ENCODE data around the gene GMPPA. TPM values are rescaled to one million over a fixed set of nuclear protein-coding genes. Genes with fewer than 3 reads are reported as not detected.

Gene GMPPA
- total RNA-seq, 1 experiment from 2014 or later, result 32.0 TPM

GRCh38 chr2:219489315-219489714, 9.4 kb upstream of the GMPPA start:
- Histone ChIP-seq H3K23me2 (ENCODE audit: insufficient read length, low read depth, low read length, poor library complexity, severe bottlenecking) (no peaks in the 10 kb centered on the region), H3K27me3 (ENCODE audit: insufficient read depth, low read length) (peaks cover 16% of the 10 kb centered on the region; the same call in 1 of the 2 replicates), H2AFZ (ENCODE audit: low read length) (no peak overlapping the region), H2BK20ac (ENCODE audit: low read depth, low read length, poor library complexity, severe bottlenecking) (no peak overlapping the region), H3K4ac (ENCODE audit: low read depth, low read length) (no peak overlapping the region), H3K79me2 (ENCODE audit: insufficient read depth, low read length) (no peaks in the 10 kb centered on the region), H3K56ac (ENCODE audit: insufficient read length, low read depth, low read length) (no peak overlapping the region), H2BK120ac (ENCODE audit: low read depth, low read length, poor library complexity, severe bottlenecking) (no peak overlapping the region), H3K18ac (ENCODE audit: insufficient read length, low read depth, low read length) (no peak overlapping the region), H2AK5ac (ENCODE audit: insufficient read length, low read length) (no peak overlapping the region), H3K4me2 (ENCODE audit: insufficient read depth, insufficient read length, low read length) (no peak overlapping the region), H2BK15ac (ENCODE audit: low read depth, low read length) (no peak overlapping the region), H3T11ph (ENCODE audit: low read length) (no peak overlapping the region), H3K9me3 (ENCODE audit: control insufficient read depth, low read depth, low read length) (no peaks in the 10 kb centered on the region), H3K4me1 (ENCODE audit: insufficient read depth, low read length) (peaks cover 2% of the 10 kb centered on the region), H4K91ac (ENCODE audit: insufficient read length, low read depth, low read length) (no peak overlapping the region), H3K9ac (ENCODE audit: extremely low read depth, insufficient read length, low read length) (no peak overlapping the region), H2BK12ac (ENCODE audit: insufficient read length, low read depth, low read length) (no peak overlapping the region), H3K27ac (ENCODE audit: insufficient read length, low read depth, low read length) (no peak overlapping the region), H3K14ac (ENCODE audit: insufficient read depth, low read length) (no peak overlapping the region), H4K5ac (ENCODE audit: insufficient read length, low read depth, low read length) (no peak overlapping the region), H4K8ac (replicated peaks; ENCODE audit: insufficient read length, low read depth, low read length) (no peak overlapping the region), H3K23ac (ENCODE audit: insufficient read length, low read depth, low read length) (no peak overlapping the region), H3K79me1 (ENCODE audit: insufficient read depth, low read depth, low read length, poor library complexity, severe bottlenecking) (no peaks in the 10 kb centered on the region), H2BK5ac (ENCODE audit: insufficient read length, low read length) (no peak overlapping the region), H4K20me1 (ENCODE audit: control insufficient read depth, insufficient read depth, insufficient read length) (no peaks in the 10 kb centered on the region)
- DNase-seq, result no peak
- Mint-ChIP-seq H3K9me3 (no peaks in the 10 kb centered on the region), H3K27me3 (ENCODE audit: low read depth) (peaks cover 53% of the 10 kb centered on the region), H3K27ac (no peak overlapping the region), H3K4me1 (peaks cover 36 to 47% of the 10 kb centered on the region in 2 experiments), H3K36me3 (ENCODE audit: insufficient read depth in 1 of 3, low read depth in 3 of 3) (no peaks in the 10 kb centered on the region), H3K4me3 (no peak overlapping the region)
- WGBS (ENCODE audit: extremely low coverage, insufficient read length, low lambda C conversion rate), result no CpG with 5 or more reads among the region's 9 CpGs
- TF ChIP-seq CTCF (conservative IDR thresholded peaks at IDR 0.05), result no peak
